Inflammatory macrophage (primary cell): ENCODE measurements around the gene SF3A2.

ENCODE experiments used
- DNase-seq, 2 donors: peaks; one replicate each; pipeline ENCODE4 v3.0.0-alpha.2; 2020 to 2022

The SF3A2 gene

DNA sequence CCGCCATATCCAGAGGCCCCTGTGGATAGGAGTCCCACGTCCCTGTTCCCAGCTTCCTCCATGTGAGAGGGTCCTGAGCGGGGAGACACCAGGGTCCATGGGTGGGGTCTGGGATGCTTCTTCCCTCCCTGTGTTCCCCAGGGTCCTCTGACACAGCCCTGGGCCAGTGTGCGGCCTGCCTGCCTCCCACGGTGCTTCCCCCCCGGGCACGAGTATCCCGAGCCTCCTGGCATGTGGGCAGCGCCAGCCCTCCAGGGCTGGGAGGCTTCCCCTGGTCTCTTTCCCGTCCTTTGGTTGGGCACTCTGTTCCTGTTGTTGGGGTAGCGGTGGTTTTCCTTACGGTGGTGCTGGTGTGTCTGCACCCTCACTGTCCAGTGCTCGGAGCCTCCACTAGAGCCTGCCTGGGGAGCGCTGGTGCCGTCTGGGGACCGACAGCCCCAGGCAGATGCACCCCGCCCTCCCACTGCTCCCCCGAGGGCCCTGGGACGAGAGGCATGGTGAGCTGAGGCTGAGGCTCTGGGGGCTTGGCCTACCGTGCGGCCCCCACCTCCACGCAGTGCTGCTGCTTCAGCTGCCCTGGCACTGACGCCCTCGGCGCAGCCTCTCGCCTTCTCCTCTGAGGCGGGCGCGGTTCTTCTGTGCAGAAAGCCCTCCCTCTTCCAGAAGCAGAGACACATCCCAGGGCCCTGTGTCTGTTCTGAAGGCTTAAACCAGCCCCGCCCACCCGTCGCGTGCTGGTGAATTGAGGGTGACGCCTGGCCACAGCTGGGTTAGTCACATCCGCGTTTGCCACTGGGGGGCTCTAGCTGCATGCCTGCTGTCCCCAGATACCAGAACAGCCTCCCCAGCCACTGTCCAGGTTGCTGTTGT is 28.4 kb upstream of the SF3A2 start:
- peak in 1 of 2 donors; percentile 37 for DNase-seq

DNA sequence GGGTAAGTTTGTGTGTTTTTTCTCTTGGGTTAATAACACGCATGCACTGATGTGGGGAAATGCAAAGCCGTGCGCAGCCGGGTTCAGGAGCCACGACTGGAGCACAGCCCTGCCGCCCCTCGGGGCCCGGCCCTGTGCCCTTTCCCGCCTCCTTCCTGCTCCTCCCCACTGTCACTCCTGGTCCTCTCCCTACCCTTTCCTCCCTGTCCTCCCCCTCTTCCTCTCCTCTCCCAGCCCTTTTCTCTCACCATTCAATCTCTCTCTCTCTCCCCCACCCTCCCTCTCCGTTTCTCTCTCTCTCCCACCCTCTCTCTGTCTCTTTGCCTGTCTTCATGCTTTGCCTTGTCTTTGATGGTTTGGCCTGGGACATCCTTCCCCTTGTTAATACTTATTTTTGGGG is 27.6 kb upstream of the SF3A2 start:
- no peak for DNase-seq

DNA sequence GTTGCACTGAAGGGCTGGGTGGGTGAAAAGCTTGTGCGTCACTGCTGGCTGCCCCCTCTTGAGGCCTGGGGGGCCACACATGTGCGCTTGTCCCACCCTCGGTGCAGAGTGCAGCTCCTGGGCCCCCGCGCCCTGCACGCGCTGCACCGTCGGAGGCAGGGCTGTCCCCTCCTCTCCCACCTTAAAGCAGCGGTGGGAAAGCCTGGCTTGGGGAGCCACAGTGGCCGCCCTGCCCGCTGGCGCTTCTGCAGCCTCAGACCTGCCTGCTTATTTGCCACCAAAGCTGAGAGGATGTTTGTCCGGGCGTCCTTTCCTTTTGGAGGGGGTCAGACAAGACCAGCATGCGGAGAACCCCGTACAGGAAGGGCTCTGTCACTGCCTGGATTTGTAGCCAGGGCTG is 27.2 kb upstream of the SF3A2 start:
- DNase-seq: no peak

DNA sequence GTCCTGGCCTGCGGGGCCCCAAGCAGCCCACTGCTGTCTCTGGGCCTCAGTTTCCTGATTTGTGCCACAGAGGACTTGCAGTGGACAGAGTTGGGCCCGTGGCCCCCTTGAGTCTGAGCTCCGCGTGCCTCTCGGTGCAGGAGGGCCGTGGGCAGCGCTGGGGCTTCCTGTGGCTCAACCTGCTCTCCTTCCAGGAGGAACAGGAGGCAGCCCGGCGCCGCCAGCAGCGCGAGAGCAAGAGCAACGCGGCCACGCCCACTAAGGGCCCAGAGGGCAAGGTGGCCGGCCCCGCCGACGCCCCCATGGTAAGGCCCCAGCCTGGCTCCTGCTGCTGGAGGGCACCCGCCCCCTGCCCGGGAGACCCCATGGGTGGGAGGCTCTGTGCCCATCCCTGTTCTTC is 26.4 kb upstream of the SF3A2 start:
- DNase-seq: no peak

DNA sequence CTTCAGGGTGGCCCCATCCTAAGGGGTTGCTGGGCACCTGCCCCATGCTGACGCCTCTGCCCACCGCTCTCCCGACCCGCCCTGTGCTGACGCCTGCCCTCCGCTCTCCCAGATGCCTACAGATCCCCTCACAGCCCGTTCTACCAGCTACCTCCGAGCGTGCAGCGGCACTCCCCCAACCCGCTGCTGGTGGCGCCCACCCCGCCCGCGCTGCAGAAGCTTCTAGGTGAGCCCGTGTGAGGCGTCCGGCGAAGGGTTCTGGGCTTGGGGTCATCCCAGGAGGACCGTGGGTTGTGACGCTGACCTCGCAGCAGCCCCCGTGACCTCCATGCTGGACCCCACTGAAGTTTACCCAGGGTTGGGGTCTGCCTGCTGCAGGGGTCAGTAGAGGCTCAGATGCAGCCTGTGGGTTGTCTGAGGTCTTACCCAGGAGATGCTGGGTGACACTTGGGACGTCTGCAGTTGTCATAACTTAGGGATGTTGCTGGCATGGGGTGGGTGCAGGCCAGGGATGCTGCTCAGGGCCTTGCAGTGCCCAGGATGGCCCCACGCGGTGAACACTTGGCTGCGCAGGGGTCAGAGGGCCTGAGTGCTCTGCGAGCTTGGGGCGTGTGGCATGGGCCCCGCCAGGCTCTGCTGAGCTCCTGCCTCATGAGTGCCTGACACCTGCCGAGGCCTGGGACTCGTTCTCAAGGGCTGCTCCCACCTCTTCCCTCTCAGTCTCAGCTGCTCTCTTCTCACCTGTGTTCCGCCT is 25.5 kb upstream of the SF3A2 start:
- DNase-seq: no peak

DNA sequence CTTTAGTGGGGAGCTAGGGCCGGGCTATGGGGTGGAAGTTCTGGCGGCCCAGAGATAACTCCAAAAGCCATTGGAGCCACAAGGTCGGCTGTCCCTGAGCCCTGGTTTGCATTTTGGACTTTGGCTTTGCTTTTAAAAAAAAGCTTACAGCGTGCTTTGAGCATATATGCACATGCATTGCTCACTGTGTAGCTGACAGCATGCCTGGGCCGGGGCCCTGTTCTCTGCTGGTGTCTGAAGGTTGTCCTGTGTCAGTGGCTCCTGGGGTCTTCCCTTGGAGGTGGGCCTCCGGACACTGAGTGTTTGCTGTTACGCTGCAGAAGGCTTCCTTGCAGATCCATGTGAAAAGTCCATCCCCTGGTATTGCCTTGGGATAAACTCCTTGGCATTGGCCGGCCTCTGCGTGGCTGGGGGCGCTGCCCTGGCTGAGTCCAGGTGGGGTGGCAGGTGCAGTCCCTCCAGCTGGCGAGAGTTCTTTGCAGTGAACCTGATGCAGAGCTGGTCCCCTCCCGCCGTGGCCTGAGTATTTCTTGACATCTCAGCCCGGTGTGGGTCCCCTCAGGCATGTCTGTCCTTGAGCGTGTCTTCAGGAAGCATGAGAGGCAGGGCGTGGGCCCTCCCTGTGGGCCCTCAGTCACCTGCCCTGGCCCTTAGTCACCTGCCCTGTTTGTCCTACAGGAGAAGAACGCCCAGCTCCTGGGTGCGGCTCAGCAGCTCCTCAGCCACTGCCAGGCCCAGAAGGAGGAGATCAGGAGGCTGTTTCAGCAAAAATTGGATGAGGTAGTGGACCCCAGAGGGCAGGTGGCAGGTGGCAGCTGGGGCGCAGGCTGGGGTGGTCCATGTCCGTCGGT is 23.5 kb upstream of the SF3A2 start:
- no peak for DNase-seq

DNA sequence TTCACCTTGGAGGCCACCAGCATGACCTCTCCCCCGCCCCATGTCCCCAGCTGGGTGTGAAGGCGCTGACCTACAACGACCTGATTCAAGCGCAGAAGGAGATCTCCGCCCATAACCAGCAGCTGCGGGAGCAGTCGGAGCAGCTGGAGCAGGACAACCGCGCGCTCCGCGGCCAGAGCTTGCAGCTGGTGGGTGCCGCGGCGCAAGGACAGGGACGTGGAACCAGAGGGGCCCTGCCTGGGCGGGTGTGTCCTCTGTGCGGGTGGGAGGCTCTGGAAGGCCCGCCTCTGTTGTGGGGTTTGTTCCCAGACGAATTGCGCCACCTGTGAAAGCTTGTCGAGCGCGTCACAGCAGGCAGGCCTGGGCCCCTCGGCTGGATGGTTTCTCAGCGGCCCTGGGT is 22.8 kb upstream of the SF3A2 start:
- DNase-seq: no peak

DNA sequence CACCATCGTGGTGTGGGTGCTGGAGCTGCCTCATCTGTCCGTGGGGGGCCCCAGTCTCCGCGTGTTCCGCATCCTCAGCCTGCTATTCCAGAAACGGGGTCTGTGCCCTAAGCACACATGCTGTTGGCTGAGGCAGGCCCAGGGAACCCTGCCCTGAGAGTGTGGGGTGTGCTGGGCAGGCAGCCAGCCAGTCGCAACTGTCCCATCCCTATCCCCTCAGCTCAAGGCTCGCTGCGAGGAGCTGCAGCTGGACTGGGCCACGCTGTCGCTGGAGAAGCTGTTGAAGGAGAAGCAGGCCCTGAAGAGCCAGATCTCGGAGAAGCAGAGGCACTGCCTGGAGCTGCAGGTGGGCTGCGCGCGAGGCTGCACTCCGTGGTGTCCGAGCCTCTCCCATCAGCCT is 22.4 kb upstream of the SF3A2 start:
- DNase-seq: no peak

DNA sequence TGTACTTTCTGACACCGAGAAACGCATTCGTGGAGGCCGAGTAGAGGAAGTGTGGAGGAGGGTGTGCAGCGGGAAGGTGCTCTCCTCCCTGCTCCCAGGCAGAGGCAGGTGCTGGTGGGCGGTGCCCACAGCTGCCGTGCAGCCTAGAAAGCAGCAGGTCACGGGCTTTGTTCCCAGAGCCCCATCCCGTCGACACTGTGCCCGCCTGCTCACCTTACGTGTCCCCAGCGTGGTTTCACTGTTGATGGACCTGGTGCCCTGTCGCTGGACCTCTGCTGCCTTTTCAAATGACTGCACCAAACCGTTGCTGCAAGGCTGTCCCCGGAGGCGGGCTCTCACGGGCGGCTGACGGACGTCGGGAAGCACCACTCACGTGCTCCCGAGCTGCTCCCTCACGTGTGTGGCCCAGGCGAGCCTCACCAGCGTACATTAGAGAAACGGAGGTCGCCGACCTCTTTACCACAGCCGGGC is 21.3 kb upstream of the SF3A2 start:
- DNase-seq: no peak

DNA sequence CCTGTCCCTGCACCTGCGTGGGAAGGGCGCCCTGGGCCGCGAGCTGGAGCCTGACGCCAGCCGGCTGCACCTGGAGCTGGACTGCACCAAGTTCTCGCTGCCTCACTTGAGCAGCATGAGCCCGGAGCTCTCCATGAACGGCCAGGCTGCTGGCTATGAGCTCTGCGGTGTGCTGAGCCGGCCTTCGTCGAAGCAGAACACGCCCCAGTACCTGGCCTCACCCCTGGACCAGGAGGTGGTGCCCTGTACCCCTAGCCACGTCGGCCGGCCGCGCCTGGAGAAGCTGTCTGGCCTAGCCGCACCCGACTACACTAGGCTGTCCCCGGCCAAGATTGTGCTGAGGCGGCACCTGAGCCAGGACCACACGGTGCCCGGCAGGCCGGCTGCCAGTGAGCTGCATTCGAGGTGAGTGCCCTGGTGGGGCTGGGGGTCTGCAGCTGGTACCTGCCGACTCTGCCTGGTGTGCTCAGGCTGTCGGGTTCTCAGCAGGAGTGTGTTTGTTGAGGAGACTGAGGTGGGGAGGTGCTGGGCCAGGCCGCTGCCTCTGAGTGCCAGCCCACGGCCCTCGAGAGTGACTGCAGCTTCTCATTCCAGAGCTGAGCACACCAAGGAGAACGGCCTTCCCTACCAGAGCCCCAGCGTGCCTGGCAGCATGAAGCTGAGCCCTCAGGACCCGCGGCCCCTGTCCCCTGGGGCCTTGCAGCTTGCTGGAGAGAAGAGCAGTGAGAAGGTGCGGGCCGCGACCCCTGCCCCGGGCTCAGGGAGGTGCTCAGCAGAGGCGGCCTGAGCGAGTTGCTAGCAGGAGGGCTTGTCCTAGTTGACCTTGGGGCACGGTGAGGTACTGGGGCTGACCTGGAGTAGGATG is 20.0 kb upstream of the SF3A2 start:
- DNase-seq: no peak

DNA sequence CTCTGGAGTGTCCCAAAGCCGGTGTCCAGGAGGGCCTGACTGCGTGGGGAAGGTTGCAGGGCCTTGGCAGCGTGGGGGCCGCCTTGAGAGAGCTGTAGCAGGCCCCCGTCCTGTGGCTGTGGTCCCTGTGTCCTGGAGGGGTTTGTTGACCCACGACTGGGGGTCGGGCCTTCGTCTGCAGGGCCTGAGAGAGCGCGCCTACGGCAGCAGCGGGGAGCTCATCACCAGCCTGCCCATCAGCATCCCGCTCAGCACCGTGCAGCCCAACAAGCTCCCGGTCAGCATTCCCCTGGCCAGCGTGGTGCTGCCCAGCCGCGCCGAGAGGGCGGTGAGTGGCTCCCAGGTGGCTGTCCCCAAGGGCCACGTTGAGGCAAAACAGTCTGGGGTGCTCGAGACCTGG is 19.0 kb upstream of the SF3A2 start:
- DNase-seq: no peak

DNA sequence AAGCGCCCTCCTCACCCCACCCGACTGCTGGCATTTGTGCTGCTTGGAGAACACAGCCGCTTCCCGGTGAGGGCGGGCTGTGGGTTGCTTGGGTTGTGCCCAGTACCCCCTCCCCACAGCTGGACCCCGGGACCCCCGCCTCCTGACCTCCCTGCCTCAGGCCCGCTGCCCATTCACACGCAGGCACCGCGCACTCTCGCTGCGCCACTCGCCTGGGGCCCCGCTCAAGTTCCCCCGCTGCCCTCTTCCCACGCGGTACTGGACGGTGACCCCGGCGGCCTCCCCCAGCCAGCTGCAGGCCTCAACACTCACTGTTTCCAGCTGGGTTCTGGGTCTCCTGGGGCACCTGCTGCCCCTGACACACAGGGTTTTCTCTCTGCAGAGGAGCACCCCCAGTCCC is 16.9 kb upstream of the SF3A2 start:
- DNase-seq: no peak

DNA sequence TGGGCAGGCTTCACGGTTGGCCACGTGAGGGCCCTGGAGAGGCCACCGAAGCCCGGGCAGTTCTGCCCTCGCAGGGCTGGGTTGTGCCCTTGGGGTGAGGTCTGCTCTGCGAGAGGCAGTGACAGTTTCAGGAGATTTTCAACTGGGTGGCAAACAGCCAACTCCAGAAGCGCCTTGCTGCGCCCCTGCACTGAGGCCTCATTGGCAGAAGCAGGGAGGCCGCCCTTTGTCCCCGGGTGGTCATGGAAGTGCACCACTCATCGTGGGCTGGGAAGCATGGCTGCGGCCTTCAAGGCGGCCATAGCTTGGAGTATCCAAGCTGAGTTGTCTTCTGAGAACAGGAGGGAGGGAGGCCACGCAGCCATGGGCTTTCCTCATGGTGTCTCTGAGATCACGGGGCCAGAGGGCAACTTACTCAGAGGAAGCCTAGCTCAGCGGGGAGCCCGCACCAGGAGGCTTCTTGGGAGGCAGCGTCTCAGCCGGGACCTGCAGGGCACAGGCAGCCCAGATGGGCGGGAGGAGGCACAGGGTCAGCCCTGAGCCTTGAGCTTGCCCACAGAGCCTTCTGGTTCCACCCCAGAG is 15.3 kb upstream of the SF3A2 start:
- DNase-seq: no peak

DNA sequence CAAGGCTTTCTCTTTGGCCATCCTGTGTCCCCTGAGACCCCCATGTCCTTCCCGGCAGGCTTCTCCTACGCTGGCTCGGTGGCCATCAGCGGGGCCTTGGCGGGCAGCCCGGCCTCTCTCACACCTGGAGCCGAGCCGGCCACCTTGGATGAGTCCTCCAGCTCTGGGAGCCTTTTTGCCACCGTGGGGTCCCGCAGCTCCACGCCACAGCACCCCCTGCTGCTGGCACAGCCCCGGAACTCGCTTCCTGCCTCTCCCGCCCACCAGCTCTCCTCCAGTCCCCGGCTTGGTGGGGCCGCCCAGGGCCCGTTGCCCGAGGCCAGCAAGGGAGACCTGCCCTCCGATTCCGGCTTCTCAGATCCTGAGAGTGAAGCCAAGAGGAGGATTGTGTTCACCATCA is 14.7 kb upstream of the SF3A2 start:
- DNase-seq: no peak

DNA sequence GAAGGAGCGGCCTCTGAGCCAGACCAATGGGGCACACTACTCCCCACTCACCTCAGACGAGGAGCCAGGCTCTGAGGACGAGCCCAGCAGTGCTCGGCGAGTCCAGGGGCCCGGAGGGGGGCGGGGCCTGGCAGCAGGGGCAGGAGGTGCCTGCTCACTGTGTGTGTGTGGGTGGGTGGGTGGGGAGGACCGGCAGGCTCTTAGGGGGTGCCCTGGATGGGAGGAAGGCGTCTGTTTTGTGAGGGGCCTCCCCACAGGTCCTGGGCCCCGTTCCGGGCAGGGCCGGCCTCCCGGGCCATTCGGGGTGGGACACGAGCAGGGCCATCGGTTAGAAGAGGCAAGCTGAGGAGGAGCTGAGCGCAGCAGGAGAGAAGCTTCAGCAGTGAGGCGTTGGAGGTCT is 13.2 kb upstream of the SF3A2 start:
- DNase-seq: no peak

DNA sequence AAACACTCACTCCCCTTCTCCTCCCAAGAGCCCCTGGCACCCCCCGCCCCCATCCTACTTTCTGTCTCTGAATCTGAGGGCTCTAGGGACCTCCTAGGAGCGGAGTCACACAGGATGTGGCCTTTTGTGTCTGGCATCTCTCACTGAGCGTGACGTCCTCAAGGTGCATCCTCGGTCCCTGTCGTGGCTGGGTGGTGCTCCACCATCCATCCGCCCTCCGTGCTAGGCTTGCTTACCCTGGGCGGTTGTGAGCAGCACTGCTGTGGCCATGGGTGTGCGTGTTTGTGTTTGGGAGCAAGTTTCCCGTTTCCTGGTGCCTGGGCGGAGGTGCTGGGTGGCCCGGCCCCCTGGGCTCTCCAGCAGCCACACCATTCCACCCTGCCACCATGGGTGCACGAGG is 12.7 kb upstream of the SF3A2 start:
- DNase-seq: no peak

DNA sequence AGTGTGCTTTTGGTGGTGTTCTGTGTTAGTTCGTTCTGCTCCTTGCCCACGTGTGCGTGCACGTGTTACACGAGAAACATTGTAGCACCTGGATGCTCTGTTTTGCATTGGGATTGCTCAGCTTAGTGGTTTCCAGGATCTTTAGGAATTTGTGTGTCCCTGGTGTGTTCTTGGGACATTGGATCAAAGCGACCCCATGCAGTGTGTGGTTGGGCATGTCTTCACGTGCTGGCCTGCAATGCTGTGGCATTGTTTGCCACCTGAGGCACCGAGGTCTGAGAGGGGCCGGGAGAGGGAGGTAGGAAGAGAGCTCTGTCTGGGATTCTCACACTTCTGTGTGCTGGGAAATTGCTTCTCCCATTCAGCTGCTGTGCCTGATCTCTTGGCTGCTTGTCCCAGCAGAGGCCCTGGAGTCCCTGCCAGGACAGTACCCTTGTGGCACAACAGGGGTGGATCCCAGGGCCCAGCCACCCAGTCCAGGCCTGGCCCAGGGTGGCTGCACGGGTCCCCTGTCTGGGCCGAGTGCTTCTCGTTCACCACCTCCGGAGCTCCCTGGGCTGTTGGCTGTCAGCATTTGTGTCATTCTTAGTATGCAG is 11.8 kb upstream of the SF3A2 start:
- DNase-seq: no peak

DNA sequence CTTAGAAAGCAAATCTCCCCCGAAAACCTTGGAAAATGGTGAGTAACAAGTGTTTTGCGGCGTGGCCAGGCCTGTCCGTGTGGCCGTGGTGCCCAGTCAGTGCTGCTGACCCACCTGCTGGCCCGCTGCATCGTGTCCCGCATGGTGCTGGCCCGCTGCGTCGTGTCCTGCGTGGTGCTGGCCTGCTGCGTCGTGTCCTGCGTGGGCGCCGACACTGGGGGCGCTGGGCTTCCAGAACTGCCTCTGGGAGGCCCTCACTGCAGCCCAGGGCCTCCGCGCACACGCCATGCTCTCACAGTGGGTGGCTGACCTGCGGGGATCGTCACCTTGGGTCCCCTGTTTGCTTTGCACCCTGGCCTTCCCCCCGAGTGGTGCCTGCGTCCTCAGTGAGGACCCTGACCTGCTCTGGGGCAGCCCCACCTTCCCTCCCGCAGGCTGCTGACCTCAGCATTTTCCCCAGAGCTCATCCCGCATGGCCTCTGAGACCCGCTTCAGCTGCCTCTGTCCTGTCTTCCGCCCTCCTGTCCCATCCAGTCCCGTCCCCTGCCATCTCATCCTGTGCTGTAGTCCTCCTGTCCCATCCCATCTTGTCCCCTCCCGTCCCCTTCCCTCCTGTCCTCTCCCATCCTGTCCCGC is 11.1 kb upstream of the SF3A2 start:
- no peak for DNase-seq

DNA sequence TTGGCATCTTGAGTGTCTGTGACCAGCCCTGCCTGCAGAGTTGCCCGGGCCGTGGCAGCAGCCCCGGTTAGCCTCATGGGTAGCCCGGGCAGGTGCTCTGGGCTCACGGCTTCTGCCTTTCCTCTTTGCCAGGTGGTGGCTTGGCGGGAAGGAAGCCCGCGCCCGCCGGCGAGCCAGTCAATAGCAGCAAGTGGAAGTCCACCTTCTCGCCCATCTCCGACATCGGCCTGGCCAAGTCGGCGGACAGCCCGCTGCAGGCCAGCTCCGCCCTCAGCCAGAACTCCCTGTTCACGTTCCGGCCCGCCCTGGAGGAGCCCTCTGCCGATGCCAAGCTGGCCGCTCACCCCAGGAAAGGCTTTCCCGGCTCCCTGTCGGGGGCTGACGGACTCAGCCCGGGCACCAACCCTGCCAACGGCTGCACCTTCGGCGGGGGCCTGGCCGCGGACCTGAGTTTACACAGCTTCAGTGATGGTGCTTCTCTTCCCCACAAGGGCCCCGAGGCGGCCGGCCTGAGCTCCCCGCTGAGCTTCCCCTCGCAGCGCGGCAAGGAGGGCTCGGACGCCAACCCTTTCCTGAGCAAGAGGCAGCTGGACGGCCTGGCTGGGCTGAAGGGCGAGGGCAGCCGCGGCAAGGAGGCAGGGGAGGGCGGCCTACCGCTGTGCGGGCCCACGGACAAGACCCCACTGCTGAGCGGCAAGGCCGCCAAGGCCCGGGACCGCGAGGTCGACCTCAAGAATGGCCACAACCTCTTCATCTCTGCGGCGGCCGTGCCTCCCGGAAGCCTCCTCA is 10.4 kb upstream of the SF3A2 start:
- DNase-seq: no peak

DNA sequence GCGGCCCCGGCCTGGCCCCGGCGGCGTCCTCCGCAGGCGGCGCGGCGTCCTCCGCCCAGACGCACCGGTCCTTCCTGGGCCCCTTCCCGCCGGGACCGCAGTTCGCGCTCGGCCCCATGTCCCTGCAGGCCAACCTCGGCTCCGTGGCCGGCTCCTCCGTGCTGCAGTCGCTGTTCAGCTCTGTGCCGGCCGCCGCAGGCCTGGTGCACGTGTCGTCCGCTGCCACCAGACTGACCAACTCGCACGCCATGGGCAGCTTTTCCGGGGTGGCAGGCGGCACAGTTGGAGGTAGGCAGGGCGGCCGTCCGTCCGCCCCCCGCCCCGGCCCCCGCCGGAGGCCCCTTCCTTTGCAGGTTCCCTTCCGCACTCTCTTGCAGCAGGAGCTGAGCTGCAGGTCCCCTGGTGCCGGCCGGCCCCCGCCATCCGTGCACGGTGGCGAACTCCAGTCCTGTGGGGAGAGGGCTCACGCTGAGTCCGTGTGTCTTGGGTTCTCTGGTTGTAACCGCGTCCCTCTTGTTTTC is 9.7 kb upstream of the SF3A2 start:
- no peak for DNase-seq
